CD4-positive, alpha-beta T cell (primary cell): Measurements from ENCODE around the gene ATG9A. TPM values are rescaled to one million over a fixed set of nuclear protein-coding genes. Genes with fewer than 3 reads are reported as not detected.

Source experiments
- ATAC-seq: fragments of 200-7000 bp; cut with Tn5 transposase; one replicate; pipeline ENCODE4 v1.10.0; 2022; ENCODE audit warnings: mild to moderate bottlenecking; ENCODE audit not compliant: poor library complexity
- CTCF ChIA-PET: fragments of 350-600 bp; sonication (Branson Sonifier 250); formaldehyde crosslinking; loops from one replicate; lab custom pipeline; 2021; ENCODE audit warnings: antibody characterized with exemption, inconsistent platforms; lab: Charles Lee
- POLR2A ChIA-PET: fragments of 350-600 bp; sonication (Branson Sonifier 250); formaldehyde crosslinking; loops from one replicate; lab custom pipeline; 2021; ENCODE audit warnings: antibody characterized with exemption, inconsistent platforms; lab: Charles Lee
- DNase-seq, 14 experiments: peaks; one replicate each; pipeline ENCODE4 v3.0.0-alpha.2; 2013 to 2020; ENCODE audit warnings: mixed read lengths in 2 of 14
- H3K27ac ChIP-seq, 2 donors: one replicate each; pipeline versions ENCODE4 v1.5.1 to v1.7.0; 2013; ENCODE audit warnings: low read length in 2 of 2, low read depth in 1 of 2, mild to moderate bottlenecking in 1 of 2
- H3K27me3 ChIP-seq, 2 experiments: 1 replicate in 1 of 2; 2 replicates in 1 of 2; pipeline versions ENCODE4 v1.6.1 to v1.7.0; 2013; ENCODE audit warnings: low read length in 2 of 2, control low read depth in 1 of 2, mild to moderate bottlenecking in 1 of 2, moderate library complexity in 1 of 2; ENCODE audit not compliant: insufficient read depth in 2 of 2, control insufficient read depth in 1 of 2
- H3K36me3 ChIP-seq: one replicate; pipeline ENCODE4 v1.6.1; 2013; ENCODE audit warnings: low read length, control low read depth; ENCODE audit not compliant: insufficient read depth
- H3K4me1 ChIP-seq: one replicate; pipeline ENCODE4 v1.6.1; 2013; ENCODE audit warnings: low read length, control low read depth; ENCODE audit not compliant: insufficient read depth
- H3K4me3 ChIP-seq: one replicate; pipeline ENCODE4 v1.5.1; 2013; ENCODE audit warnings: mild to moderate bottlenecking, low read length, moderate library complexity
- H3K9me3 ChIP-seq, 2 experiments: 1 replicate in 1 of 2; 2 replicates in 1 of 2; pipeline versions ENCODE4 v1.6.1 to v1.7.0; 2013; ENCODE audit warnings: low read length in 2 of 2, mild to moderate bottlenecking in 2 of 2, control low read depth in 1 of 2, moderate library complexity in 1 of 2; ENCODE audit not compliant: control insufficient read depth in 1 of 2, insufficient read depth in 1 of 2
- H3K27ac Mint-ChIP-seq: one replicate; pipeline ENCODE4 v1.8.0; 2020; ENCODE audit warnings: mixed read lengths
- H3K27me3 Mint-ChIP-seq: one replicate; pipeline ENCODE4 v1.8.0; 2021; ENCODE audit warnings: mixed read lengths
- H3K36me3 Mint-ChIP-seq: one replicate; pipeline ENCODE4 v1.8.0; 2021; ENCODE audit warnings: low read depth, mixed read lengths
- H3K4me1 Mint-ChIP-seq: one replicate; pipeline ENCODE4 v1.8.0; 2021; ENCODE audit warnings: low read depth, mixed read lengths
- H3K4me3 Mint-ChIP-seq: one replicate; pipeline ENCODE4 v1.8.0; 2020; ENCODE audit warnings: mild to moderate bottlenecking, mixed read lengths
- H3K9me3 Mint-ChIP-seq: one replicate; pipeline ENCODE4 v1.8.0; 2020; ENCODE audit warnings: mixed read lengths
- CTCF ChIP-seq: fragments of 200-600 bp; IDR thresholded peaks from one replicate; pipeline ENCODE4 v1.8.0; 2022; ENCODE audit warnings: antibody characterized with exemption, mild to moderate bottlenecking
- intact Hi-C, 2 experiments: fragments of 100-400 bp; cut with DNase I in 1 of 2; cut with micrococcal nuclease in 1 of 2; formaldehyde crosslinking; loops; one replicate each; pipeline versions ENCODE4 v1.15.1 to v1.9.0; 2023 to 2025; cut with DNase I, micrococcal nuclease
- total RNA-seq, 174 experiments: library from RNA in 2 of 174; stranded (reverse) in 2 of 174; gene quantifications; one replicate each; pipeline ENCODE4 v1.2.3 and lab custom pipeline; 2021 to 2026

The ATG9A gene
- total RNA-seq, 2 experiments from 2014 or later: 105 to 106 TPM

- ChIA-PET POLR2A (interaction anchor here (0.6 to 5.5 kb wide), 31 partner anchors 9 to 503 kb away, joined by 3 to 139 read pairs (median 7); partner anchors contain the start of genes ABCB6, ANKZF1, ATG9A and DNAJB2), CTCF (interaction anchor here (0.7 to 4.0 kb wide), 7 partner anchors 16 to 196 kb away, joined by 3 to 19 read pairs (median 6); partner anchors contain the start of genes ABCB6, NHEJ1 and ZFAND2B)
- no peaks in the 10 kb centered on the region for H3K9me3 Mint-ChIP-seq
- H3K4me3 Mint-ChIP-seq: peak overlapping the region; percentile 94
- H3K27ac ChIP-seq: peak overlapping the region; percentile 78 to 97
- H3K36me3 Mint-ChIP-seq: peaks cover 82% of the 10 kb centered on the region
- peaks cover 78% of the 10 kb centered on the region for H3K4me1 ChIP-seq
- TF ChIP-seq CTCF: no peak
- peak; percentile 13 for ATAC-seq
- no peaks in the 10 kb centered on the region for H3K27me3 ChIP-seq
- H3K4me1 Mint-ChIP-seq: peaks cover 68% of the 10 kb centered on the region
- peaks cover 51% of the 10 kb centered on the region for H3K36me3 ChIP-seq
- H3K4me3 ChIP-seq: peak overlapping the region; percentile 90
- peak in 5 of 14 experiments; percentile 14 to 36 (median 24) for DNase-seq
- intact Hi-C loops: loop anchor here (1.0 to 10.0 kb wide), 9 partner anchors 35 to 779 kb away; partner anchors contain the start of genes CTDSP1 (in 1 of the 2), DNAJB2 (in 1 of the 2), GLB1L (in 1 of the 2) and STK11IP (in 1 of the 2)
- no peaks in the 10 kb centered on the region for H3K27me3 Mint-ChIP-seq
- H3K27ac Mint-ChIP-seq: peak overlapping the region; percentile 99
- no peaks in the 10 kb centered on the region for H3K9me3 ChIP-seq
Observed at GRCh38 chr2:219175928-219176817, 53.3 kb downstream of the ATG9A start.

GRCh38 chr2:219175486-219175885 is 54.0 kb downstream of the ATG9A start:
- Mint-ChIP-seq H3K9me3 (no peaks in the 10 kb centered on the region), H3K36me3 (peaks cover 81% of the 10 kb centered on the region), H3K27ac (peak overlapping the region; percentile 99), H3K27me3 (no peaks in the 10 kb centered on the region), H3K4me1 (peaks cover 65% of the 10 kb centered on the region), H3K4me3 (peak overlapping the region; percentile 94)
- TF ChIP-seq CTCF: no peak
- Histone ChIP-seq H3K36me3 (peaks cover 44% of the 10 kb centered on the region), H3K4me3 (peak overlapping the region; percentile 90), H3K27me3 (no peaks in the 10 kb centered on the region), H3K9me3 (no peaks in the 10 kb centered on the region), H3K4me1 (peaks cover 76% of the 10 kb centered on the region), H3K27ac (peak overlapping the region; percentile 78 to 97)
- ChIA-PET POLR2A (interaction anchor here (0.7 to 5.5 kb wide), 15 partner anchors 10 to 212 kb away, joined by 3 to 139 read pairs (median 19); partner anchors contain the start of genes ABCB6, ANKZF1, ATG9A and DNAJB2), CTCF (interaction anchor here (1.3 to 4.0 kb wide), 5 partner anchors 16 to 119 kb away, joined by 3 to 19 read pairs (median 10); partner anchors contain the start of genes NHEJ1 and ZFAND2B)
- intact Hi-C loops: loop anchor here (5.0 to 10.0 kb wide), 7 partner anchors 72 to 778 kb away; partner anchors contain the start of genes CTDSP1 (in 1 of the 2), GLB1L (in 1 of the 2), STK11IP (in 1 of the 2) and STK16 (in 1 of the 2)
- ATAC-seq (no peak), DNase-seq (no peak)

GRCh38 chr2:219174801-219175200 is 54.6 kb downstream of the ATG9A start:
- peaks cover 38% of the 10 kb centered on the region for H3K36me3 ChIP-seq
- Mint-ChIP-seq H3K27me3 (no peaks in the 10 kb centered on the region), H3K4me1 (peaks cover 58% of the 10 kb centered on the region), H3K4me3 (peak overlapping the region; percentile 63), H3K36me3 (peaks cover 74% of the 10 kb centered on the region), H3K9me3 (no peaks in the 10 kb centered on the region), H3K27ac (peak overlapping the region; percentile 99)
- no peak for ATAC-seq
- no peaks in the 10 kb centered on the region for H3K27me3 ChIP-seq
- CTCF ChIA-PET: interaction anchor here (2.4 to 4.0 kb wide), 2 partner anchors 15 to 37 kb away, joined by 12 to 19 read pairs; partner anchors contain the start of gene NHEJ1
- intact Hi-C loops: loop anchor here (5.0 to 10.0 kb wide), 7 partner anchors 72 to 778 kb away; partner anchors contain the start of genes CTDSP1 (in 1 of the 2), GLB1L (in 1 of the 2), STK11IP (in 1 of the 2) and STK16 (in 1 of the 2)
- TF ChIP-seq CTCF: no peak
- no peak overlapping the region for H3K27ac ChIP-seq
- H3K9me3 ChIP-seq: no peaks in the 10 kb centered on the region
- peaks cover 69% of the 10 kb centered on the region for H3K4me1 ChIP-seq
- H3K4me3 ChIP-seq: no peak overlapping the region
- no peak for DNase-seq
- POLR2A ChIA-PET: interaction anchor here (0.8 to 5.5 kb wide), 5 partner anchors 33 to 105 kb away, joined by 3 to 139 read pairs (median 9); partner anchors contain the start of genes ANKZF1, ATG9A, DNAJB2 and TUBA4A
